HG03159 (cell line): ENCODE data around the gene CEBPG.

ENCODE experiments used
- ATAC-seq: cut with Tn5 transposase; IDR thresholded peaks from one replicate; pipeline ENCODE4 v1.9.1; 2021; ENCODE audit warnings: mild to moderate bottlenecking, moderate library complexity; ENCODE audit not compliant: unreplicated experiment

CEBPG gene

GRCh38 chr19:33418871-33419787 is 45.6 kb downstream of the CEBPG start:
- ATAC-seq: no peak

GRCh38 chr19:33419788-33420130 is 46.2 kb downstream of the CEBPG start:
- no peak for ATAC-seq

- no peak for ATAC-seq
Observed at GRCh38 chr19:33420821-33421220, 47.3 kb downstream of the CEBPG start.

GRCh38 chr19:33421368-33421767 is 47.9 kb downstream of the CEBPG start:
- no peak for ATAC-seq

- no peak for ATAC-seq
Observed at GRCh38 chr19:33422369-33423180, 49.1 kb downstream of the CEBPG start.

GRCh38 chr19:33424181-33424580 is 50.7 kb downstream of the CEBPG start:
- no peak for ATAC-seq

- no peak for ATAC-seq
Observed at GRCh38 chr19:33426621-33427361, 53.3 kb downstream of the CEBPG start.

- no peak for ATAC-seq
Observed at GRCh38 chr19:33427801-33428626, 54.5 kb downstream of the CEBPG start.

GRCh38 chr19:33428627-33429125 is 55.2 kb downstream of the CEBPG start:
- no peak for ATAC-seq

- no peak for ATAC-seq
Observed at GRCh38 chr19:33429891-33430673, 56.6 kb downstream of the CEBPG start.

- ATAC-seq: no peak
Observed at GRCh38 chr19:33430674-33431277, 57.3 kb downstream of the CEBPG start.

GRCh38 chr19:33432015-33432414 is 58.5 kb downstream of the CEBPG start:
- ATAC-seq: no peak
